GM12801 (cell line): Measurements from ENCODE around the gene NTM.

Experiments used
- CTCF ChIP-seq: IDR thresholded peaks from one replicate; pipeline ENCODE4 v1.5.1; 2011; ENCODE audit warnings: control low read depth; ENCODE audit not compliant: insufficient read length; ENCODE audit errors: extremely low read depth

Gene NTM

DNA sequence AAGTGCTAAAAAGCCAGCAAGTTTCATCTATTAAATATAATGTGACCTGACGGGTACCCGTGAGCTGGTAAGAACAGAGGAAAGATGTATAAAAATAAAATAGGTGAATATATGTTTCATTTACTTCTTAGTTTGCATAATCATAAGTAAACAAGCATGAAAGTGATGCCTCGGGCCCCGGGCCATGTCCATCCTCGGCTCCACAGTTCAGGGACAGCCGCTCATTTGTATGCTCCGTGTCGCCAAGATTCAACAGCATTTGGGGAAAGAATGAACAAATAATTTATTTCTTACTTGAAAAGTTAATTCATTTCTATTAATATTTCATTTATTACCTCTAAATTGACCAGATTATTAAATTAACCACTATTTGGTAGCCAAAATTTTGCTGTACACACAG lies 251.8 kb downstream of the NTM start:
- no peak for TF ChIP-seq CTCF

- TF ChIP-seq CTCF, result no peak
These were observed 254.1 kb downstream of the NTM start for GRCh38 chr11:131624531-131624930.

DNA sequence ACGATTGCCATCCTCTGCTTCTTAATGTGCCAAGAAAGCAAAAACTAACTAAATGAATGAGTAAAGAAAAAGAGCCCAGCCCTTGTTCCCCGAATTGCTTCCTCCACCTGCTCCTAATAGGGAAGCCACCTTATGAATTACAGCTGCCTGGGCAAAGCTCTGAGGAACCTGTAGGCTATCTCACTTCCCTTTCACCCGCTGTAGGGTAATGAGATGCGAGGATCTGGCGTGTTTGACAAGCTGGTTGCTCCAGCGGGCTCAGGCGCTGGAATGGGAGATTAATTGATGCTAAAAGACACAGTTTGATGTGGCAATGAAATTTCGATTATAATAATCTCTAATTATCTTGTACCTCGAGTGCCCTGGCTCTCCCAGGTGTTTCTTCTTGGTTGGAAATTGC lies 256.4 kb downstream of the NTM start:
- no peak for TF ChIP-seq CTCF

GRCh38 chr11:131628739-131629138 lies 258.3 kb downstream of the NTM start:
- TF ChIP-seq CTCF, result no peak

GRCh38 chr11:131629925-131630540 lies 259.6 kb downstream of the NTM start:
- no peak for TF ChIP-seq CTCF

GRCh38 chr11:131632971-131633370 lies 262.6 kb downstream of the NTM start:
- TF ChIP-seq CTCF, result no peak

GRCh38 chr11:131633921-131634715 lies 263.7 kb downstream of the NTM start:
- TF ChIP-seq CTCF, result no peak
